Prostate gland (tissue), 2 donors: Measurements from ENCODE around the gene BAIAP2. TPM values are rescaled to one million over a fixed set of nuclear protein-coding genes. Genes with fewer than 3 reads are reported as not detected.

Experiments used
- DNase-seq: peaks from one replicate; pipeline ENCODE4 v3.0.0-alpha.2; 2019; ENCODE audit warnings: low spot score
- H3K27ac ChIP-seq, 2 donors: fragments of 200-600 bp; sonication (generic); 2 replicates each; pipeline ENCODE4 v1.5.1; 2017 to 2019
- H3K27me3 ChIP-seq: fragments of 200-600 bp; sonication (generic); replicated peaks from 2 replicates; pipeline ENCODE4 v1.5.1; 2019; ENCODE audit not compliant: insufficient read depth
- H3K36me3 ChIP-seq, 2 donors: fragments of 200-600 bp; sonication (generic); 1 replicate in 1 of 2; 2 replicates in 1 of 2; pipeline versions ENCODE4 v1.5.1 to v1.8.1; 2017 to 2019
- H3K4me1 ChIP-seq: fragments of 200-600 bp; sonication (generic); replicated peaks from 2 replicates; pipeline ENCODE4 v1.5.1; 2019
- H3K4me3 ChIP-seq, 2 donors: fragments of 200-600 bp; sonication (generic); 2 replicates each; pipeline ENCODE4 v1.5.1; 2017 to 2019
- H3K9me3 ChIP-seq: fragments of 200-600 bp; sonication (generic); 2 replicates; pipeline ENCODE4 v1.5.1; 2017
- CTCF ChIP-seq, 4 experiments: fragments of 200-600 bp in 2 of 4; fragments of 450-650 bp in 2 of 4; sonication (generic) in 2 of 4; IDR thresholded peaks; 1 replicate in 3 of 4; 2 replicates in 1 of 4; pipeline ENCODE4 v1.5.1; 2016 to 2019; ENCODE audit warnings: antibody characterized with exemption in 4 of 4, mild to moderate bottlenecking in 2 of 4, moderate library complexity in 2 of 4
- POLR2A ChIP-seq: fragments of 450-650 bp; IDR thresholded peaks from one replicate; pipeline ENCODE4 v1.6.1; 2016; ENCODE audit warnings: antibody characterized with exemption, mild to moderate bottlenecking
- POLR2AphosphoS5 ChIP-seq: sonication (generic); formaldehyde crosslinking; IDR thresholded peaks from one replicate; pipeline ENCODE4 v1.6.1; 2017; ENCODE audit warnings: antibody characterized with exemption
- WGBS: methylation state at CpG from one replicate; pipeline ENCODE4 v1.1.5; 2018; 5-methylcytosine and 5-hydroxymethylcytosine counted together
- intact Hi-C: fragments of 100-400 bp; cut with DNase I; formaldehyde crosslinking; loops from one replicate; pipeline ENCODE4 v1.14.2; 2022
- total RNA-seq, 2 donors: library from RNA; depleted of rRNA; stranded (reverse); fragments of >200 nt; gene quantifications; one replicate each; pipeline ENCODE4 v1.1.0, GENCODE V29; 2016

Gene BAIAP2
- total RNA-seq, 2 donors from 2014 or later, result 125 to 148 TPM

GRCh38 chr17:81123052-81124048 is 88.4 kb downstream of the BAIAP2 start:
- no peaks in the 10 kb centered on the region for H3K4me1 ChIP-seq
- no peak overlapping the region for H3K27ac ChIP-seq
- no peak for TF ChIP-seq POLR2A
- no peak for DNase-seq
- H3K36me3 ChIP-seq, result no peaks in the 10 kb centered on the region
- WGBS, result 91% methylated on average over 24 of the region's 39 CpGs
- no peaks in the 10 kb centered on the region for H3K9me3 ChIP-seq
- H3K4me3 ChIP-seq, result no peak overlapping the region
- no peaks in the 10 kb centered on the region for H3K27me3 ChIP-seq
- intact Hi-C loops, result no loop called here

GRCh38 chr17:81124377-81124776 is 89.4 kb downstream of the BAIAP2 start:
- no peak for DNase-seq
- intact Hi-C loops, result no loop called here
- no peaks in the 10 kb centered on the region for H3K4me1 ChIP-seq
- H3K36me3 ChIP-seq, result no peaks in the 10 kb centered on the region
- 91% methylated on average over 14 of the region's 18 CpGs for WGBS
- no peak overlapping the region for H3K4me3 ChIP-seq
- H3K9me3 ChIP-seq, result no peaks in the 10 kb centered on the region
- H3K27ac ChIP-seq, result no peak overlapping the region
- TF ChIP-seq POLR2A (no peak), CTCF (IDR thresholded peaks at IDR 0.05) (no peak), POLR2AphosphoS5 (no peak)
- H3K27me3 ChIP-seq, result no peaks in the 10 kb centered on the region

- intact Hi-C loops, result no loop called here
These were observed 90.7 kb downstream of the BAIAP2 start for GRCh38 chr17:81125573-81126081.

GRCh38 chr17:81126281-81127132 is 91.6 kb downstream of the BAIAP2 start:
- H3K27ac ChIP-seq, result no peak overlapping the region
- TF ChIP-seq POLR2AphosphoS5, result no peak
- no peak for TF ChIP-seq CTCF (IDR thresholded peaks at IDR 0.05)
- TF ChIP-seq POLR2A, result no peak
- H3K27me3 ChIP-seq, result no peaks in the 10 kb centered on the region
- H3K9me3 ChIP-seq, result no peaks in the 10 kb centered on the region
- DNase-seq, result no peak
- intact Hi-C loops, result no loop called here
- no peaks in the 10 kb centered on the region for H3K4me1 ChIP-seq
- WGBS, result 74% methylated on average over 27 of the region's 34 CpGs
- H3K4me3 ChIP-seq, result no peak overlapping the region
- H3K36me3 ChIP-seq, result no peaks in the 10 kb centered on the region

More at GRCh38 chr17:81125573-81126081, 90.7 kb downstream of the BAIAP2 start:
- TF ChIP-seq POLR2A (no peak), CTCF (IDR thresholded peaks at IDR 0.05) (no peak), POLR2AphosphoS5 (no peak)
- Histone ChIP-seq H3K27ac (no peak overlapping the region), H3K4me3 (no peak overlapping the region), H3K36me3 (no peaks in the 10 kb centered on the region), H3K4me1 (no peaks in the 10 kb centered on the region), H3K9me3 (no peaks in the 10 kb centered on the region), H3K27me3 (no peaks in the 10 kb centered on the region)
- 71% methylated on average over 14 of the region's 14 CpGs for WGBS
- no peak for DNase-seq

- Histone ChIP-seq H3K27me3 (no peaks in the 10 kb centered on the region), H3K4me1 (no peaks in the 10 kb centered on the region), H3K4me3 (no peak overlapping the region), H3K9me3 (no peaks in the 10 kb centered on the region), H3K27ac (no peak overlapping the region), H3K36me3 (no peaks in the 10 kb centered on the region)
- 55% methylated on average over 5 of the region's 5 CpGs for WGBS
- no peak for DNase-seq
- intact Hi-C loops, result no loop called here
- TF ChIP-seq POLR2A, result no peak
These were observed 92.1 kb downstream of the BAIAP2 start for GRCh38 chr17:81127133-81127455.
